ENCODE data around the gene MS4A8. TPM values are rescaled to one million over a fixed set of nuclear protein-coding genes. Genes with fewer than 3 reads are reported as not detected.
"Not testable (repeated sequence)": the region's sequence is repeated elsewhere in the genome, so short reads cannot be mapped to it uniquely, and the experiment has no call there.

The MS4A8 gene
- total and polyA plus RNA-seq, 2 donors (not counting 1 experiment from before 2014, with no cell fraction given), result not detected

DNA sequence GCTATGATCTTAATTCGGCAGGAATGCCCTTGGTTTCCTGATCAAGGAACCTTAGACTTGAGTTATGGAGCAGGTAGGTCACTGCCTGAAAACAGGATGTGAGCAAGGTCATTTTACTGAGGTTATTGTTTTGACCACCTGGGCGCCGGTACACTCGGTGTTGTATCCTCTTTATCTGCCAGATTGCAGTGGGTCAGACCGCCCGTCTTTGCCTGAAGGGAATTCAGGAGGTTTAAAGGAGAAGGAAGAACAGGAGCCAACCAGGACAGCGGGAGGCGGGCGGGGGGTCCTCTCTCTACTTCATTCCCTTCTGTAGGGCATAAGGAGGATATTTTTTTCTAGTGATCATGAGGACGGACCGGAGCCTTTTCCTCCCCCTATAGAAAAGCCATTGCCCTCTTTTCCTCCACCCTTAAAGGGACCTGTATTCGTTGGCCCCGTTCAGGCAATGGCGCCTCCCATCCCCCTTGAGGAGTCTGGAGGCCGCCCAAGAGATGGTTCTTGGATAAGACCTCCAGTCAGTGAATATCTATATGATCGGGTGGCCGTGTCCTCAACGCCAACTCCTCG is 57.9 kb downstream of the MS4A8 start:
- H3K9me3 Mint-ChIP-seq (ENCODE audit: insufficient read depth), result no peaks in the 10 kb centered on the region
- TF ChIP-seq, protein P1, sequence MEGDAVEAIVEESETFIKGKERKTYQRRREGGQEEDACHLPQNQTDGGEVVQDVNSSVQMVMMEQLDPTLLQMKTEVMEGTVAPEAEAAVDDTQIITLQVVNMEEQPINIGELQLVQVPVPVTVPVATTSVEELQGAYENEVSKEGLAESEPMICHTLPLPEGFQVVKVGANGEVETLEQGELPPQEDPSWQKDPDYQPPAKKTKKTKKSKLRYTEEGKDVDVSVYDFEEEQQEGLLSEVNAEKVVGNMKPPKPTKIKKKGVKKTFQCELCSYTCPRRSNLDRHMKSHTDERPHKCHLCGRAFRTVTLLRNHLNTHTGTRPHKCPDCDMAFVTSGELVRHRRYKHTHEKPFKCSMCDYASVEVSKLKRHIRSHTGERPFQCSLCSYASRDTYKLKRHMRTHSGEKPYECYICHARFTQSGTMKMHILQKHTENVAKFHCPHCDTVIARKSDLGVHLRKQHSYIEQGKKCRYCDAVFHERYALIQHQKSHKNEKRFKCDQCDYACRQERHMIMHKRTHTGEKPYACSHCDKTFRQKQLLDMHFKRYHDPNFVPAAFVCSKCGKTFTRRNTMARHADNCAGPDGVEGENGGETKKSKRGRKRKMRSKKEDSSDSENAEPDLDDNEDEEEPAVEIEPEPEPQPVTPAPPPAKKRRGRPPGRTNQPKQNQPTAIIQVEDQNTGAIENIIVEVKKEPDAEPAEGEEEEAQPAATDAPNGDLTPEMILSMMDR (IDR thresholded peaks at IDR 0.05), result no peak
- TF ChIP-seq EZH2 (IDR thresholded peaks at IDR 0.05; ENCODE audit: borderline replicate concordance, insufficient read depth, low read depth, low read length, poor library complexity, severe bottlenecking), result no peak
- no peaks in the 10 kb centered on the region for H4K20me1 ChIP-seq (ENCODE audit: control insufficient read depth, insufficient read depth, low read length, poor library complexity, severe bottlenecking)
- H3K27me3 ChIP-seq (replicated peaks in 1 of 4; ENCODE audit: control extremely low read depth in 1 of 4, control insufficient read depth in 3 of 4, insufficient read depth in 4 of 4, low read length in 3 of 4), result peaks cover 0 to 7% (median 1%) of the 10 kb centered on the region in 4 experiments
- no peak for ATAC-seq (ENCODE audit: low read depth)
- H3K36me3 ChIP-seq (replicated peaks in 1 of 2; ENCODE audit: control extremely low read depth in 1 of 2, control insufficient read depth in 1 of 2, extremely low read depth in 1 of 2, insufficient read depth in 2 of 2, low read length in 1 of 2), result no peaks in the 10 kb centered on the region
- H2AFZ ChIP-seq (ENCODE audit: insufficient read depth, low read depth, low read length, poor library complexity, severe bottlenecking), result no peak overlapping the region
- H3K79me2 ChIP-seq (ENCODE audit: control insufficient read depth, insufficient read depth, low read length), result no peaks in the 10 kb centered on the region
- H3K4me1 Mint-ChIP-seq, result peaks cover 29% of the 10 kb centered on the region
- ChIA-PET POLR2A (no interaction called here), CTCF (interaction anchor here (0.7 to 1.7 kb wide), 7 partner anchors 8 to 492 kb away, joined by 3 to 9 read pairs (median 6); no protein-coding TSS in a partner anchor)
- no peak overlapping the region for H3K4me2 ChIP-seq (replicated peaks; ENCODE audit: low read depth, low read length, poor library complexity, severe bottlenecking)
- H3K4me3 ChIP-seq (ENCODE audit: control extremely low read depth in 1 of 5, extremely low read depth in 1 of 5, insufficient read depth in 1 of 5, low read depth in 2 of 5, low read length in 4 of 5), result no peak overlapping the region
- peaks cover 12% of the 10 kb centered on the region in 2 donors for H3K4me1 ChIP-seq (ENCODE audit: control insufficient read depth in 2 of 2, insufficient read depth in 2 of 2, low read length in 2 of 2)
- H3K27me3 Mint-ChIP-seq, result peaks cover 30% of the 10 kb centered on the region
- H3K27ac Mint-ChIP-seq, result no peak overlapping the region
- no peak for DNase-seq
- no peak overlapping the region for H3K9ac ChIP-seq (ENCODE audit: low read length)
- intact Hi-C loops (cut with micrococcal nuclease), result no loop called here
- no peaks in the 10 kb centered on the region for H3K9me3 ChIP-seq (ENCODE audit: control extremely low read depth in 1 of 3, control insufficient read depth in 2 of 3, insufficient read depth in 1 of 3, low read length in 2 of 3)
- H3K4me3 Mint-ChIP-seq, result no peak overlapping the region
- 95% methylated on average over 14 of the region's 19 CpGs for WGBS (ENCODE audit: insufficient coverage)
- no peak overlapping the region for H3K27ac ChIP-seq (ENCODE audit: low read length in 2 of 2)

DNA sequence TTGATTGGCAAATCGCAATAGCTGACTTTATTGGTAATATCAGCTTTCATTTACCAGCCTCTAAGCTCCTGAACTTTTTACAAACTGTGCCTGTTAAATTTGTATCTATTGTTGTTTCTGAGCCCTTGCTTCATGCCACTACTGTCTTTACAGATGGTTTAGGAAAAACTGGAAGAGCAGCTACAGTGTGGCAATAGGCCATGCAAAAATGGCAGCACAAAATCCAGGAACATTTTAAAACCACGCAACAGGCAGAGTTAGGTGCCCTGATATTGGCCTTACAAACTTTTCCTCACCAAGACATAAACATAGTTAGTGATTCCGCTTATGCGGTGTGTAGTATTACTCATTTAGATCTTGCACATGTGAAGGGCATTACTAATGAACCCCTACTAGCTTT is 59.3 kb downstream of the MS4A8 start:
- intact Hi-C loops (cut with micrococcal nuclease); H4K20me1 ChIP-seq (ENCODE audit: control insufficient read depth, insufficient read depth, low read length, poor library complexity, severe bottlenecking); H3K9me3 Mint-ChIP-seq (ENCODE audit: insufficient read depth); POLR2A ChIA-PET; H3K27ac ChIP-seq (ENCODE audit: low read length in 2 of 2); DNase-seq; H3K36me3 ChIP-seq (replicated peaks in 1 of 2; ENCODE audit: control extremely low read depth in 1 of 2, control insufficient read depth in 1 of 2, extremely low read depth in 1 of 2, insufficient read depth in 2 of 2, low read length in 1 of 2); H3K4me3 ChIP-seq (ENCODE audit: control extremely low read depth in 1 of 5, extremely low read depth in 1 of 5, insufficient read depth in 1 of 5, low read depth in 2 of 5, low read length in 4 of 5); H3K27ac Mint-ChIP-seq; H3K4me3 Mint-ChIP-seq; H2AFZ ChIP-seq (ENCODE audit: insufficient read depth, low read depth, low read length, poor library complexity, severe bottlenecking); H3K9me3 ChIP-seq (ENCODE audit: control extremely low read depth in 1 of 3, control insufficient read depth in 2 of 3, insufficient read depth in 1 of 3, low read length in 2 of 3); H3K27me3 ChIP-seq (replicated peaks in 1 of 4; ENCODE audit: control extremely low read depth in 1 of 4, control insufficient read depth in 3 of 4, insufficient read depth in 4 of 4, low read length in 3 of 4); H3K9ac ChIP-seq (ENCODE audit: low read length); ATAC-seq (ENCODE audit: low read depth); H3K79me2 ChIP-seq (ENCODE audit: control insufficient read depth, insufficient read depth, low read length); H3K4me2 ChIP-seq (replicated peaks; ENCODE audit: low read depth, low read length, poor library complexity, severe bottlenecking): not testable (repeated sequence)
- no CpG with 5 or more reads among the region's 4 CpGs for WGBS (ENCODE audit: insufficient coverage)
- Mint-ChIP-seq H3K4me1 (peaks cover 42% of the 10 kb centered on the region), H3K27me3 (peaks cover 19% of the 10 kb centered on the region)
- CTCF ChIA-PET, result interaction anchor here (1.1 to 1.5 kb wide), 2 partner anchors 17 to 18 kb away, joined by 3 to 7 read pairs; no protein-coding TSS in a partner anchor
- peaks cover 25% of the 10 kb centered on the region in 2 donors for H3K4me1 ChIP-seq (ENCODE audit: control insufficient read depth in 2 of 2, insufficient read depth in 2 of 2, low read length in 2 of 2)

DNA sequence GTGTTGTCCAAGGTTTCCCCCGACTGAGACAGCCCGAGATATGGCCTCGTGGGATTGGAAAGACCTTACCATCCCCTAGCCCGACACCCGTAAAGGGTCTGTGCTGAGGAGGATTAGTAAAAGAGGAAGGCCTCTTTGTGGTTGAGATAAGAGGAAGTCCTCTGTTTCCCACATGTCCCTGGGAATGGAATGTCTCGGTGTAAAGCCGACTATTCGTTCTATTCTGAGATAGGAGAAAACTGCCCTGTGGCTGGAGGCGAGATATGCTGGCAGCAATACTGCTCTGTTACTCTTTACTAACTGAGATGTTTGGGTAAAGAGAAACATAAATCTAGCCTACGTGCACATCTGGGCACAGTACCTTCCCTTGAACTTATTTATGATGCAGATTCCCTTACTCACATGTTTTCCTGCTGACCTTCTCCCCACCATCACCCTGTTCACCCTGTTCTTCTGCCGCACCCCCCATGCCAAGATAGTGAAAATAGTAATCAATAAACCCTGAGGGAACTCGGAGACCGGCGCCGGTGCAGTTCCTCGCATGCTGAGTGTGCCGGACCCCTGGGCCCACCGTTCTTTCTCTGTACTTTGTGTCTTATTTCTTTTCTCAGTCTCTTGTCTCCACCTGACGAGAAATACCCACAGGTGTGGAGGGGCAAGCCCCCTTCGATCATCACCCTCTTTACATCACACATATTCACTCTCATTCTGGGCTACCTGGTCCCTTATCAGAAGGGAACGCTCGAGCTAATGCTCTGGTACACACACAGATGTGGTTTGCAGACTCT is 60.2 kb downstream of the MS4A8 start:
- H3K27ac Mint-ChIP-seq; H3K4me3 ChIP-seq (ENCODE audit: control extremely low read depth in 1 of 5, extremely low read depth in 1 of 5, insufficient read depth in 1 of 5, low read depth in 2 of 5, low read length in 4 of 5); H2AFZ ChIP-seq (ENCODE audit: insufficient read depth, low read depth, low read length, poor library complexity, severe bottlenecking); H3K36me3 ChIP-seq (replicated peaks in 1 of 2; ENCODE audit: control extremely low read depth in 1 of 2, control insufficient read depth in 1 of 2, extremely low read depth in 1 of 2, insufficient read depth in 2 of 2, low read length in 1 of 2); H3K4me3 Mint-ChIP-seq; DNase-seq; H3K9ac ChIP-seq (ENCODE audit: low read length); H3K9me3 ChIP-seq (ENCODE audit: control extremely low read depth in 1 of 3, control insufficient read depth in 2 of 3, insufficient read depth in 1 of 3, low read length in 2 of 3); ATAC-seq (ENCODE audit: low read depth); H3K4me2 ChIP-seq (replicated peaks; ENCODE audit: low read depth, low read length, poor library complexity, severe bottlenecking); POLR2A ChIA-PET; H3K79me2 ChIP-seq (ENCODE audit: control insufficient read depth, insufficient read depth, low read length); H3K9me3 Mint-ChIP-seq (ENCODE audit: insufficient read depth); H4K20me1 ChIP-seq (ENCODE audit: control insufficient read depth, insufficient read depth, low read length, poor library complexity, severe bottlenecking); H3K27me3 ChIP-seq (replicated peaks in 1 of 4; ENCODE audit: control extremely low read depth in 1 of 4, control insufficient read depth in 3 of 4, insufficient read depth in 4 of 4, low read length in 3 of 4); H3K27ac ChIP-seq (ENCODE audit: low read length in 2 of 2): not testable (repeated sequence)
- Mint-ChIP-seq H3K27me3 (peaks cover 22% of the 10 kb centered on the region), H3K4me1 (peaks cover 50% of the 10 kb centered on the region)
- 93% methylated on average over 11 of the region's 22 CpGs for WGBS (ENCODE audit: insufficient coverage)
- H3K4me1 ChIP-seq (ENCODE audit: control insufficient read depth in 2 of 2, insufficient read depth in 2 of 2, low read length in 2 of 2), result peaks cover 25 to 30% of the 10 kb centered on the region in 2 donors
- intact Hi-C loops (cut with micrococcal nuclease), result loop anchor here (5.0 kb wide), 1 partner anchor 492 kb away; no protein-coding TSS in a partner anchor
- CTCF ChIA-PET, result interaction anchor here (1.4 kb wide), 1 partner anchor 16 kb away, joined by 3 read pairs; no protein-coding TSS in a partner anchor

All from B cell (primary cell).